Breast epithelium (tissue), 3 donors: ENCODE measurements around the gene RNF149.

Experiments
- POLR2A ChIP-seq: fragments of 450-650 bp; IDR thresholded peaks from one replicate; pipeline ENCODE4 v1.6.1; 2016; ENCODE audit warnings: antibody characterized with exemption, mild to moderate bottlenecking, moderate library complexity
- POLR2AphosphoS5 ChIP-seq, 3 donors: sonication (generic); formaldehyde crosslinking; IDR thresholded peaks; one replicate each; pipeline ENCODE4 v1.6.1; 2017; ENCODE audit warnings: antibody characterized with exemption in 3 of 3
- TF ChIP-seq, protein P1 (sequence below), 3 donors: fragments of 450-650 bp; IDR thresholded peaks; one replicate each; pipeline ENCODE4 v1.5.1; 2016 to 2017; ENCODE audit warnings: antibody characterized with exemption in 3 of 3, mild to moderate bottlenecking in 3 of 3, moderate library complexity in 3 of 3

DNA sequence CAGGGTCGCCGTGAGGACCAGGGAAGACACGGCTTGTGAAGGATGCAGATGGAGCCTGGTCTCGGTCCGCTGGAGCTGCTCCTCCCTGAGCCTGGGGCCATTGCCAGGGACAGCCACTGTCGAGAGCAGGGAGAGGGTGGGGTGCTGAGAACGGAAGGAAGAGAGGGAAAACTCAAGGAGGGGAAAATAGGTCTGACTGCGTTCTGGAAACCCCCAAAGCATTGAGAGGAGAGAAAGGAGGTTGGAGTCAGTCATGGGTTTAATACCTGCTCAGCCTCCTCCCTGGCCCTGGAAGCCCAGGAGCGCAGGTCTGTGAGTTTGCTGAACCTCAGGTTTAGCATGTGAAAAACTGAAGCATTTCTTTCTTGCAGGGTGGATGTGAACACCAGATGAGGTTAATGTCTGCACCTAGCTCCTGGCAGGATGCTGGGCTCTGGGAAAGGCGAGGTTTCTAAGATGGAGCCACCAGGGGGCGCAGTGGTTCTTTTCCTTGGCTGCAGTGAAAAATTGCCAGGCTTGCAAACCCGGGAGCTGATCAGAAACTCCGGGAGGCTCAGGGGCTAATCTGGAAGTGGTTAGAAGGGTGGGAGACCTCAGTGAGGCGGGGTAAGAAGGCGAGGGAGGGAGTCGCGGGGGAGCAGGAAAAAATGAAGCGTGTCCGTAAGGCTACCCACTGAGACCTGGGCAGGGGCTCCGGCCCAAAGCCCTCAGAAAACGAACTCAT, 33.6 kb upstream of the RNF149 start:
- TF ChIP-seq POLR2AphosphoS5 (IDR thresholded peaks at IDR 0.05) (no peak), POLR2A (no peak)
- TF ChIP-seq, protein P1, sequence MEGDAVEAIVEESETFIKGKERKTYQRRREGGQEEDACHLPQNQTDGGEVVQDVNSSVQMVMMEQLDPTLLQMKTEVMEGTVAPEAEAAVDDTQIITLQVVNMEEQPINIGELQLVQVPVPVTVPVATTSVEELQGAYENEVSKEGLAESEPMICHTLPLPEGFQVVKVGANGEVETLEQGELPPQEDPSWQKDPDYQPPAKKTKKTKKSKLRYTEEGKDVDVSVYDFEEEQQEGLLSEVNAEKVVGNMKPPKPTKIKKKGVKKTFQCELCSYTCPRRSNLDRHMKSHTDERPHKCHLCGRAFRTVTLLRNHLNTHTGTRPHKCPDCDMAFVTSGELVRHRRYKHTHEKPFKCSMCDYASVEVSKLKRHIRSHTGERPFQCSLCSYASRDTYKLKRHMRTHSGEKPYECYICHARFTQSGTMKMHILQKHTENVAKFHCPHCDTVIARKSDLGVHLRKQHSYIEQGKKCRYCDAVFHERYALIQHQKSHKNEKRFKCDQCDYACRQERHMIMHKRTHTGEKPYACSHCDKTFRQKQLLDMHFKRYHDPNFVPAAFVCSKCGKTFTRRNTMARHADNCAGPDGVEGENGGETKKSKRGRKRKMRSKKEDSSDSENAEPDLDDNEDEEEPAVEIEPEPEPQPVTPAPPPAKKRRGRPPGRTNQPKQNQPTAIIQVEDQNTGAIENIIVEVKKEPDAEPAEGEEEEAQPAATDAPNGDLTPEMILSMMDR (IDR thresholded peaks at IDR 0.05): peak; percentile 45 to 79 (median 58)
